K562 treated with DMSO at 1 percent for 48 hours (cell line): ENCODE results near the gene PSORS1C2. TPM values are rescaled to one million over a fixed set of nuclear protein-coding genes. Genes with fewer than 3 reads are reported as not detected.

ENCODE experiments used
- total RNA-seq: library from RNA; unstranded; fragments of 300-600 nt; gene quantifications from 2 replicates; pipeline ENCODE4 v1.2.3, GENCODE V29; 2022; ENCODE audit warnings: low replicate concordance; ENCODE audit errors: extremely low read depth

The PSORS1C2 gene
- total RNA-seq: not detected in 2 replicates

GRCh38 chr6:31138982-31139381 lies at the start of gene PSORS1C2:
Gene PSORS1C2, minus strand, starts transcription at chr6:31139066. Its CDS starts 40 bp downstream, at chr6:31139026.

GRCh38 chr6:31170600-31170881 lies 31.7 kb upstream of the PSORS1C2 start, which contains the start of gene POU5F1:
Gene POU5F1, minus strand, starts transcription at chr6:31170682. Its CDS starts 62 bp downstream, at chr6:31170620.

GRCh38 chr6:31158140-31158862 lies 19.4 kb upstream of the PSORS1C2 start, which contains the start of gene TCF19:
Gene TCF19, plus strand, starts transcription at chr6:31158589. Its CDS starts 881 bp downstream, at chr6:31159470.

GRCh38 chr6:31157513-31158139 lies 18.8 kb upstream of the PSORS1C2 start, which contains the start of gene CCHCR1:
Gene CCHCR1, minus strand, starts transcription at chr6:31157802. Its CDS starts 202 bp downstream, at chr6:31157600.

GRCh38 chr6:31120151-31120915 lies 18.5 kb downstream of the PSORS1C2 start, which contains the start of gene CDSN:
Gene CDSN, minus strand, starts transcription at chr6:31120446. Its CDS starts 27 bp downstream, at chr6:31120419.

GRCh38 chr6:31114541-31114878 lies 24.4 kb downstream of the PSORS1C2 start, which contains the start of gene PSORS1C1:
Gene PSORS1C1, plus strand, starts transcription at chr6:31114800. Its CDS starts 14,833 bp downstream, at chr6:31129633.

GRCh38 chr6:31112478-31112877 lies 26.4 kb downstream of the PSORS1C2 start, which contains the start of gene C6orf15:
Gene C6orf15, minus strand, starts transcription at chr6:31112575. Its CDS starts 20 bp downstream, at chr6:31112555.

Other genes with a start within 250 kb of the PSORS1C2 start
- gene GTF2H4, start 230.9 kb downstream of the PSORS1C2 start, total RNA-seq: not detected in 2 replicates
- 1,268 TPM in 1 of 2 replicates, not detected in the other for gene VARS2, start 224.8 kb downstream of the PSORS1C2 start, total RNA-seq
- not detected in 2 replicates for gene SFTA2, start 206.9 kb downstream of the PSORS1C2 start, total RNA-seq
- not detected in 2 replicates for gene MUCL3, start 198.1 kb downstream of the PSORS1C2 start, total RNA-seq
- gene MUC21, start 155.3 kb downstream of the PSORS1C2 start, total RNA-seq: not detected in 2 replicates
- gene MUC22, start 128.6 kb downstream of the PSORS1C2 start, total RNA-seq: not detected in 2 replicates
- not detected in 2 replicates for gene C6orf15, start 26.5 kb downstream of the PSORS1C2 start, total RNA-seq
- not detected in 2 replicates for gene PSORS1C1, start 24.3 kb downstream of the PSORS1C2 start, total RNA-seq
- not detected in 2 replicates for gene CDSN, start 18.6 kb downstream of the PSORS1C2 start, total RNA-seq
- gene CCHCR1, start 18.7 kb upstream of the PSORS1C2 start, total RNA-seq: not detected in 2 replicates
- gene TCF19, start 19.5 kb upstream of the PSORS1C2 start, total RNA-seq: not detected in 2 replicates
- not detected in 2 replicates for gene POU5F1, start 31.6 kb upstream of the PSORS1C2 start, total RNA-seq
- gene HLA-C, start 133.0 kb upstream of the PSORS1C2 start, total RNA-seq: not detected in 2 replicates
- gene HLA-B, start 218.1 kb upstream of the PSORS1C2 start, total RNA-seq: not detected in 2 replicates